ENCODE measurements around the gene COA8. TPM values are rescaled to one million over a fixed set of nuclear protein-coding genes. Genes with fewer than 3 reads are reported as not detected.

The COA8 gene
- total RNA-seq, 4 donors from 2014 or later, result 25.9 to 50.4 (median 33.6) TPM

- intact Hi-C loops (cut with DNase I), result no loop called here
- no peak for DNase-seq
- Histone ChIP-seq H3K27me3 (no peaks in the 10 kb centered on the region), H3K4me1 (peaks cover 28 to 38% of the 10 kb centered on the region in 2 donors), H3K36me3 (no peaks in the 10 kb centered on the region), H3K27ac (no peak overlapping the region), H3K4me3 (replicated peaks in 1 of 3) (no peak overlapping the region), H3K9me3 (no peaks in the 10 kb centered on the region)
- 75 to 78% methylated on average over 8 of the region's 8 CpGs for WGBS, 2 donors
- TF ChIP-seq CTCF (IDR thresholded peaks at IDR 0.05) (no peak), POLR2A (IDR thresholded peaks at IDR 0.05) (no peak)
Observed at GRCh38 chr14:103526247-103526913, 36.4 kb upstream of the COA8 start.

- 81 to 94% methylated on average over 1 of the region's 1 CpG for WGBS, 2 donors
- intact Hi-C loops (cut with DNase I), result no loop called here
- peaks cover 28 to 38% of the 10 kb centered on the region in 2 donors for H3K4me1 ChIP-seq
- no peak overlapping the region for H3K4me3 ChIP-seq (replicated peaks in 1 of 3)
- DNase-seq, result no peak
- H3K27ac ChIP-seq, result no peak overlapping the region
- no peaks in the 10 kb centered on the region for H3K27me3 ChIP-seq
- H3K36me3 ChIP-seq, result no peaks in the 10 kb centered on the region
- H3K9me3 ChIP-seq, result no peaks in the 10 kb centered on the region
- TF ChIP-seq POLR2A (IDR thresholded peaks at IDR 0.05), result no peak
- TF ChIP-seq CTCF (IDR thresholded peaks at IDR 0.05), result no peak
Observed at GRCh38 chr14:103526914-103527248, 35.9 kb upstream of the COA8 start.

- DNase-seq, result no peak
- H3K27me3 ChIP-seq, result no peaks in the 10 kb centered on the region
- H3K4me1 ChIP-seq, result peaks cover 28 to 38% of the 10 kb centered on the region in 2 donors
- intact Hi-C loops (cut with DNase I), result no loop called here
- peak overlapping the region; percentile 92 to 97 (median 93) for H3K27ac ChIP-seq
- TF ChIP-seq CTCF (IDR thresholded peaks at IDR 0.05), result no peak
- TF ChIP-seq POLR2A (IDR thresholded peaks at IDR 0.05), result no peak
- no peaks in the 10 kb centered on the region for H3K9me3 ChIP-seq
- H3K4me3 ChIP-seq (replicated peaks in 1 of 3), result peak overlapping the region in 1 of 3 donors; percentile 80
- no peaks in the 10 kb centered on the region for H3K36me3 ChIP-seq
- WGBS, 2 donors, result 67 to 77% methylated on average over 9 to 11 of the region's 14 CpGs
Observed at GRCh38 chr14:103527408-103528145, 35.2 kb upstream of the COA8 start.

GRCh38 chr14:103528146-103528586, 34.6 kb upstream of the COA8 start:
- Histone ChIP-seq H3K9me3 (no peaks in the 10 kb centered on the region), H3K4me3 (replicated peaks in 1 of 3) (peak overlapping the region; percentile 58 to 80 (median 74)), H3K27me3 (no peaks in the 10 kb centered on the region), H3K36me3 (no peaks in the 10 kb centered on the region), H3K27ac (peak overlapping the region; percentile 92 to 97 (median 93)), H3K4me1 (peaks cover 24 to 33% of the 10 kb centered on the region in 2 donors)
- 32 to 41% methylated on average over 7 to 10 of the region's 10 CpGs for WGBS, 2 donors
- intact Hi-C loops (cut with DNase I), result no loop called here
- TF ChIP-seq POLR2A (IDR thresholded peaks at IDR 0.05) (no peak), CTCF (IDR thresholded peaks at IDR 0.05) (no peak)
- DNase-seq, result peak; percentile 64 to 69
